Osteoblast (primary cell): Measurements from ENCODE around the gene CPZ. TPM values are rescaled to one million over a fixed set of nuclear protein-coding genes. Genes with fewer than 3 reads are reported as not detected.

Experiments
- DNase-seq: peaks from one replicate; pipeline ENCODE4 v3.0.0; 2011; ENCODE audit warnings: low spot score, mixed read lengths; ENCODE audit not compliant: insufficient read length; ENCODE audit errors: missing footprints
- H2AFZ ChIP-seq: 2 replicates; pipeline ENCODE4 v1.6.0; 2011; ENCODE audit warnings: mild to moderate bottlenecking, low read length
- H3K27ac ChIP-seq: 2 replicates; pipeline ENCODE4 v1.5.1; 2011; ENCODE audit warnings: mild to moderate bottlenecking, low read depth, low read length, moderate library complexity
- H3K27me3 ChIP-seq: 2 replicates; pipeline ENCODE4 v1.6.0; 2012; ENCODE audit warnings: mild to moderate bottlenecking, control low read depth, inconsistent platforms, low read length, moderate library complexity; ENCODE audit not compliant: insufficient read depth
- H3K36me3 ChIP-seq: 2 replicates; pipeline ENCODE4 v1.5.1; 2011; ENCODE audit warnings: mild to moderate bottlenecking, low read length, control low read depth, moderate library complexity; ENCODE audit not compliant: insufficient read depth
- H3K4me1 ChIP-seq: 2 replicates; pipeline ENCODE4 v1.5.1; 2011; ENCODE audit warnings: mild to moderate bottlenecking, low read length, control low read depth, moderate library complexity; ENCODE audit not compliant: insufficient read depth
- H3K4me2 ChIP-seq: 2 replicates; pipeline ENCODE4 v1.6.0; 2011; ENCODE audit warnings: mild to moderate bottlenecking, low read length; ENCODE audit not compliant: insufficient read depth
- H3K4me3 ChIP-seq: fragments of 200-600 bp; sonication (generic); 3 replicates; pipeline ENCODE4 v1.5.1; 2012; ENCODE audit warnings: mild to moderate bottlenecking, low read length, inconsistent platforms; ENCODE audit not compliant: insufficient read depth
- H3K79me2 ChIP-seq: 2 replicates; pipeline ENCODE4 v1.6.0; 2012; ENCODE audit warnings: mild to moderate bottlenecking, low read length, control low read depth, inconsistent platforms; ENCODE audit not compliant: insufficient read depth
- H3K9me3 ChIP-seq: 2 replicates; pipeline ENCODE4 v1.5.1; 2011; ENCODE audit warnings: low read depth, low read length, control low read depth
- H4K20me1 ChIP-seq: 2 replicates; pipeline ENCODE4 v1.6.0; 2012; ENCODE audit warnings: mild to moderate bottlenecking, low read length, control low read depth; ENCODE audit not compliant: insufficient read depth
- CTCF ChIP-seq: IDR thresholded peaks from 2 replicates; pipeline ENCODE4 v1.5.1; 2011; ENCODE audit warnings: mild to moderate bottlenecking, low read depth, low read length, moderate library complexity; ENCODE audit errors: extremely low read depth
- total RNA-seq: library from RNA; depleted of rRNA; stranded (reverse); fragments of >200 nt; gene quantifications from 2 replicates; pipeline ENCODE4 v1.2.3, GENCODE V29; 2012

The CPZ gene
- total RNA-seq, 1 donor = 44.5 TPM

GRCh38 chr4:8646296-8647093 lies 53.9 kb downstream of the CPZ start:
- H3K27me3 ChIP-seq = peaks cover 7% of the 10 kb centered on the region
- H3K4me1 ChIP-seq = no peaks in the 10 kb centered on the region
- TF ChIP-seq CTCF = no peak
- no peak overlapping the region for H2AFZ ChIP-seq
- peak; percentile 73 for DNase-seq
- H3K79me2 ChIP-seq = no peaks in the 10 kb centered on the region
- no peaks in the 10 kb centered on the region for H3K9me3 ChIP-seq
- no peak overlapping the region for H3K4me2 ChIP-seq
- no peak overlapping the region for H3K27ac ChIP-seq
- H4K20me1 ChIP-seq = no peaks in the 10 kb centered on the region
- no peak overlapping the region for H3K4me3 ChIP-seq
- no peaks in the 10 kb centered on the region for H3K36me3 ChIP-seq

GRCh38 chr4:8647094-8647570 lies 54.6 kb downstream of the CPZ start:
- Histone ChIP-seq H3K4me1 (no peaks in the 10 kb centered on the region), H3K4me3 (no peak overlapping the region), H3K9me3 (no peaks in the 10 kb centered on the region), H2AFZ (no peak overlapping the region), H3K79me2 (no peaks in the 10 kb centered on the region), H3K27me3 (peaks cover 7% of the 10 kb centered on the region), H3K4me2 (no peak overlapping the region), H4K20me1 (no peaks in the 10 kb centered on the region), H3K27ac (no peak overlapping the region), H3K36me3 (no peaks in the 10 kb centered on the region)
- TF ChIP-seq CTCF = no peak
- no peak for DNase-seq

GRCh38 chr4:8647626-8648025 lies 55.1 kb downstream of the CPZ start:
- no peak overlapping the region for H3K4me2 ChIP-seq
- no peak for TF ChIP-seq CTCF
- no peaks in the 10 kb centered on the region for H3K4me1 ChIP-seq
- no peaks in the 10 kb centered on the region for H3K36me3 ChIP-seq
- peak; percentile 79 for DNase-seq
- no peaks in the 10 kb centered on the region for H4K20me1 ChIP-seq
- no peak overlapping the region for H2AFZ ChIP-seq
- H3K4me3 ChIP-seq = no peak overlapping the region
- no peak overlapping the region for H3K27ac ChIP-seq
- peaks cover 7% of the 10 kb centered on the region for H3K27me3 ChIP-seq
- H3K9me3 ChIP-seq = no peaks in the 10 kb centered on the region
- no peaks in the 10 kb centered on the region for H3K79me2 ChIP-seq

- no peak overlapping the region for H3K27ac ChIP-seq
- H3K4me1 ChIP-seq = no peaks in the 10 kb centered on the region
- H3K4me3 ChIP-seq = no peak overlapping the region
- no peaks in the 10 kb centered on the region for H3K79me2 ChIP-seq
- H3K9me3 ChIP-seq = no peaks in the 10 kb centered on the region
- H3K36me3 ChIP-seq = no peaks in the 10 kb centered on the region
- H4K20me1 ChIP-seq = no peaks in the 10 kb centered on the region
- DNase-seq = peak; percentile 39
- no peak for TF ChIP-seq CTCF
- H2AFZ ChIP-seq = no peak overlapping the region
- H3K27me3 ChIP-seq = peaks cover 7% of the 10 kb centered on the region
- no peak overlapping the region for H3K4me2 ChIP-seq
Observed at GRCh38 chr4:8648296-8648695, 55.7 kb downstream of the CPZ start.
